ENCODE data around the gene PTRH2. TPM values are rescaled to one million over a fixed set of nuclear protein-coding genes. Genes with fewer than 3 reads are reported as not detected.
A peak's percentile ranks its signal among the peaks of the same experiment; 100 is the strongest.
"Not testable (repeated sequence)": the region's sequence is repeated elsewhere in the genome, so short reads cannot be mapped to it uniquely, and the experiment has no call there.

The PTRH2 gene
- polyA plus RNA-seq, 4 donors, result 17.7 to 29.6 (median 22.6) TPM

GRCh38 chr17:59676716-59677115, 30.5 kb downstream of the PTRH2 start:
- no peak for DNase-seq (ENCODE audit: low read depth in 4 of 4, low spot score in 3 of 4)

DNA sequence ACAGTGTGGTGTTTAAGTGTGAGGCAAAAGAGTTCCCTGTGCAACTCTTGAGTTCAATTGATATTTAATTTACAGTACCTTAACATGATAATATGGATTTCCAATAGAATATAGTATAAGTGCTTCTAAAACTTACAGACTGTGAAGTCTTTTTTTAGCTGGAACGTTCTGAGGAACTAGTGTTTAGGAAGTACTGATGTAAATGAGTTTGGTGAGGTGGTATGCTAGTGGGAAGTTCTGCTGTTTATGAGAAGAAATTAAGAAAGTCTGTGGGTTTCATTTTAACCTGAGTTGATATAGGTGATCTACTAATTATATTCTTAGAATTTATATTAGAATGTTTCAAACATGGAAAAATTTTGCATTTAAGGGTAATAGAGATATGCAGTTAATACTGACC, 32.0 kb downstream of the PTRH2 start:
- DNase-seq (ENCODE audit: low read depth in 4 of 4, low spot score in 3 of 4), result no peak

DNA sequence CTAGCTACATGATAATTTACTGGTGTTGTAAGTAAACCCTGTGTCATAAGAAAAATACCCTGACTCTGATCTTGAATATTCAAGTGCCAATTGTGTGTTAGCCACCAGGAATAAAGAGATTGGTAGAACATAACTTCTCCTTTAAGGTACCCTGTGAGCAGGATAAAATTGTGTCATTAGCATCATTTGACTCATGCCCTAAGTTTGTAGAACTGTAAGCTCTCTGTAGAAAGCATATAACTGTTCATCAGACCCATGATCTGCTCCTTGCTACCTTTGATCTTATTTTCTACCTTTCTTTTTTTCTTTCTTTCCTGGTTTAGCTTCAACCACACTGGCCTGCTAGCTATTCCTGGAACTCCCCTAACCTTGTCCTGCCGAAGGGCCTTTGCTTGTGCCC, 35.8 kb downstream of the PTRH2 start:
- no peak for DNase-seq (ENCODE audit: low read depth in 4 of 4, low spot score in 3 of 4)

DNA sequence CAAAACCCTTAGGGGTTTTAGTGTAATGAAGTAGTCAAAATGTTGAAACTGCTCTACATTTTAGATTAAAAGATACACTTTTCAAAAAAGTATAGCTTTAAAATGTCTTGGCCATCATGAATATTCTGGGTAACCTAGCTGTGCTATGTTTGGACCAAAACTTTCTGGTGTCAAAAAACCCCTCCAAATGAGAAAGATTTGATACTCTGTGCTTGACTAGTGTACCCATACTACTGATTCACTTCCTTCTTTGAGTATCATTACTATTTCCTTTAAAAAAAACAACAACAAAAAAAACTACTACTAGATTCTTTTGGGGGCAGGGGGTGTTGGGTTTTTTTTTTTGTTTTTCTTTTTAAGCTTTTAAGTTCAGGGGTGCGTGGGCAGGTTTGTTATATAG, 37.3 kb downstream of the PTRH2 start:
- no peak for DNase-seq (ENCODE audit: low read depth in 4 of 4, low spot score in 3 of 4)

- peak in 3 of 4 donors; percentile 12 to 39 (median 35) for DNase-seq (ENCODE audit: low read depth in 4 of 4, low spot score in 3 of 4)
Measured at GRCh38 chr17:59669411-59669810, 37.8 kb downstream of the PTRH2 start.

GRCh38 chr17:59668816-59669215, 38.4 kb downstream of the PTRH2 start:
- DNase-seq (ENCODE audit: low read depth in 4 of 4, low spot score in 3 of 4), result no peak

DNA sequence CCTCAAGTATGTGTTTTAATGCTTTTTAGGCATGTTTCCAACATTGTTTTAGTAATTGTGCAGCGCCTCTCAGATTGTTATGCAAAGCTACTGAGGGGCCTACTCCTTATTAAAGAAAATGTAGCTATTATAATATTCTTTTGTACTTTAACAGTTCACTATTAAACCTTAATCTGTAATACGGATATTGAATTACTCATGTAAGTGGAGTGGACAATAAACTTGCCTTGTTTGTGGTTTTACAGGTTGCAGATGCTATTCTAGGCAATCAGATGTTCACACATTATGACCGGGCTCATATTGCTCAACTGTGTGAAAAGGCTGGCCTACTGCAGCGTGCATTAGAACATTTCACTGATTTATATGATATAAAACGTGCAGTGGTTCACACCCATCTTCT, 41.0 kb downstream of the PTRH2 start:
- DNase-seq (ENCODE audit: low read depth in 4 of 4, low spot score in 3 of 4), result no peak

- DNase-seq (ENCODE audit: low read depth in 4 of 4, low spot score in 3 of 4), result not testable (repeated sequence)
Measured at GRCh38 chr17:59656624-59657023, 50.6 kb downstream of the PTRH2 start.

DNA sequence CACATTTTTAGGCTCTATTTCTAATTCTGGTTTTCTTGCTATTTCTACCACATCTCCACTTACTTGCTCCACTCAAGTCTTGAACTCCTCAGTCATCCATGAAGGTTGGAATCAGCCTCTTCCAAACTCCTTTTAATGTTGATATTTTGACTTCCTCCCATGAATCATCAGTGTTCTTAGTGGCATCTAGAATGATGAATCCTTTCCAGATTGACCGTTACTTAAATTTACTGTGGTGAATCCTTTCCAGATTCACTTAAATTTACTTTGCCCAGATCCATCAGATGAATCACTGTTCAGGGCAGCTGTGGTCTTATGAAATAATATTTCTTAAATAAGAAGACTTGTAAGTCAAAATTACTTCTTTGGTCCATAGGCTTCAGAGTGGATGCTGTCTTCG, 55.1 kb downstream of the PTRH2 start:
- DNase-seq (ENCODE audit: low read depth in 4 of 4, low spot score in 3 of 4), result no peak

DNA sequence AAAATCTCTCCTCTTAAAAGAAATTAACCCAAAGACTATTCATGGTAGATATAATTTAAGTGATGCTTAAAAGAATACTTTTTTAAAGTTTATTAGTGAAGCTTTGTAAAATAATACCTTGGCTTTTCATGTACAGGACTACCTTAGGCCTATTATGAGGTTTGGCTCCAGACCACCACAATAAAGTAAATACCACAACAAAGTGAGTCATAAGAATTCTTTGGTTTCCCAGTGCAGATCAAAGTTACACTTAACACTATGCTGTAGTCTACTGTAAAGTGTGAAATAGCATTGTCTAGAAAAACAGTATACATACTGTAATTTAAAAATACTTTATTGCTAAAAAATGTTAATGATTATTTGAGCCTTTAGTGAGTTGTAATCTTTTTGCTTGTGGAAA, 55.9 kb downstream of the PTRH2 start:
- no peak for DNase-seq (ENCODE audit: low read depth in 4 of 4, low spot score in 3 of 4)

GRCh38 chr17:59650642-59651041, 56.6 kb downstream of the PTRH2 start:
- no peak for DNase-seq (ENCODE audit: low read depth in 4 of 4, low spot score in 3 of 4)

GRCh38 chr17:59649886-59650285, 57.3 kb downstream of the PTRH2 start:
- no peak for DNase-seq (ENCODE audit: low read depth in 4 of 4, low spot score in 3 of 4)

Other genes starting within 250 kb of the PTRH2 start
- 10 to 100 TPM; 56.8 to 98.4 (median 89.2) TPM for gene DHX40, start 141.8 kb downstream of the PTRH2 start, polyA plus RNA-seq (ENCODE audit: insufficient read length in 4 of 4)
- gene CLTC, start 87.5 kb downstream of the PTRH2 start, polyA plus RNA-seq (ENCODE audit: insufficient read length in 4 of 4), result 100 to 1,000 TPM; 217 to 362 (median 294) TPM
- gene VMP1, start 224 bp upstream of the PTRH2 start, polyA plus RNA-seq (ENCODE audit: insufficient read length in 4 of 4), result 100 to 1,000 TPM in 2 of 4 donors, 10 to 100 TPM in 2; 77.6 to 113 (median 99.2) TPM
- 10 to 100 TPM; 12.7 to 19.4 (median 18.4) TPM for gene TUBD1, start 185.5 kb upstream of the PTRH2 start, polyA plus RNA-seq (ENCODE audit: insufficient read length in 4 of 4)
- 10 to 100 TPM; 40.5 to 44.8 (median 43.8) TPM for gene RPS6KB1, start 185.7 kb upstream of the PTRH2 start, polyA plus RNA-seq (ENCODE audit: insufficient read length in 4 of 4)